Measurements from ENCODE around the gene AQR.

Gene AQR

GRCh38 chr15:35005933-35006332 lies 36.4 kb upstream of the AQR start:
- no peaks in the 10 kb centered on the region for H3K27me3 ChIP-seq (ENCODE audit: insufficient read depth, poor library complexity, severe bottlenecking)
- H3K27ac ChIP-seq (replicated peaks) = no peak overlapping the region
- TF ChIP-seq POLR2AphosphoS5 (IDR thresholded peaks at IDR 0.05; ENCODE audit: low read depth) (no peak), REST (IDR thresholded peaks at IDR 0.05; ENCODE audit: insufficient replicate concordance, low read depth) (no peak), CTCF (IDR thresholded peaks at IDR 0.05; ENCODE audit: insufficient read depth, low read length) (no peak), SPI1 (IDR thresholded peaks at IDR 0.05; ENCODE audit: borderline replicate concordance, low read depth) (no peak), GABPA (IDR thresholded peaks at IDR 0.05; ENCODE audit: low read depth) (no peak)
- no peak for DNase-seq (ENCODE audit: low read depth in 1 of 2, low spot score in 1 of 2)
- no peak overlapping the region for H3K4me3 ChIP-seq (replicated peaks; ENCODE audit: insufficient read depth, low read length)

GRCh38 chr15:35003928-35004327 lies 34.4 kb upstream of the AQR start:
- Histone ChIP-seq H3K27ac (replicated peaks) (no peak overlapping the region), H3K4me3 (replicated peaks; ENCODE audit: insufficient read depth, low read length) (no peak overlapping the region), H3K27me3 (ENCODE audit: insufficient read depth, poor library complexity, severe bottlenecking) (no peaks in the 10 kb centered on the region)
- TF ChIP-seq POLR2AphosphoS5 (IDR thresholded peaks at IDR 0.05; ENCODE audit: low read depth) = no peak
- no peak for TF ChIP-seq REST (IDR thresholded peaks at IDR 0.05; ENCODE audit: insufficient replicate concordance, low read depth)
- TF ChIP-seq SPI1 (IDR thresholded peaks at IDR 0.05; ENCODE audit: borderline replicate concordance, low read depth) = no peak
- TF ChIP-seq CTCF (IDR thresholded peaks at IDR 0.05; ENCODE audit: insufficient read depth, low read length) = no peak
- TF ChIP-seq GABPA (IDR thresholded peaks at IDR 0.05; ENCODE audit: low read depth) = no peak
- no peak for DNase-seq (ENCODE audit: low read depth in 1 of 2, low spot score in 1 of 2)

GRCh38 chr15:35000511-35000910 lies 31.0 kb upstream of the AQR start:
- H3K27me3 ChIP-seq (ENCODE audit: insufficient read depth, poor library complexity, severe bottlenecking) = no peaks in the 10 kb centered on the region
- TF ChIP-seq GABPA (IDR thresholded peaks at IDR 0.05; ENCODE audit: low read depth) (no peak), POLR2AphosphoS5 (IDR thresholded peaks at IDR 0.05; ENCODE audit: low read depth) (no peak), CTCF (IDR thresholded peaks at IDR 0.05; ENCODE audit: insufficient read depth, low read length) (no peak), REST (IDR thresholded peaks at IDR 0.05; ENCODE audit: insufficient replicate concordance, low read depth) (no peak), SPI1 (IDR thresholded peaks at IDR 0.05; ENCODE audit: borderline replicate concordance, low read depth) (no peak)
- DNase-seq (ENCODE audit: low read depth in 1 of 2, low spot score in 1 of 2) = peak; percentile 38 to 79
- H3K27ac ChIP-seq (replicated peaks) = no peak overlapping the region
- H3K4me3 ChIP-seq (replicated peaks; ENCODE audit: insufficient read depth, low read length) = no peak overlapping the region

All from HL-60 (cell line).